Measurements from ENCODE around the gene ATP1A2. TPM values are rescaled to one million over a fixed set of nuclear protein-coding genes. Genes with fewer than 3 reads are reported as not detected.

Gene ATP1A2
- total RNA-seq, 4 donors from 2014 or later: 1.1 to 5.8 (median 5.0) TPM

DNA sequence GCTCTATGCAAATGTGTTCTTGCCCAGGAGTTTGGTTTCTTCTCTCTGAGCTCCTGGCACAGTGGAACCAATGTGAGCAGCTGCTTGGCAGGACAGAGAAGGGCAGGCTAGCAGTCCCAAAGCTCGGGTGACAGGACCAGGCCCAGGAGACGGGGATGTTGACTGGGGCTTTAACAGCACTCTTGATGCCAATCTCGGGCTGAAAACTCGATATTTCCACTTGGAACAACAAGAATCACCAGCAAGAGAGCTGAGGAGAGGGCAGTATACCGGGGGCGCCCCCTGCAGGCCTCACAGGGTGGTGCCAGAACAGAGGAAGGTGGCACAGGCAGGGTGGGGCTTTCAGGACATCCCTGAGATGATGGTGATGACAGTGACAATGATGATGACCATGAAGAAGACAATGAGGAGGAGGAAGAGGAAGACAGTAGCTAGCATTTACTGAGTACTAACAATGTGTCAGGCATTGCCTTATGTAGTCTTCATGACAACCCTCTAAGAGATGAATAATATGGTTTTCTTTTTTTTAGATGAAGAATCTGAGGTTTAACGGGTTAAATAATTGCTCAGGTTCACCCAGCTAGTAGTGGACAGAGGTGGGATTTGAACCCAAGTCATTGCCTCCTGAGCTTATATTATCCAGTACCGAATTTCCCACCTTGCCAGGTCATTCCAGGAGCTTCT, 36.9 kb upstream of the ATP1A2 start:
- DNase-seq (ENCODE audit: low spot score in 2 of 2): no peak
- H3K4me3 ChIP-seq (ENCODE audit: low read depth, poor library complexity, severe bottlenecking): no peak overlapping the region
- intact Hi-C loops (cut with DNase I; ENCODE audit: low total_unique reads): no loop called here
- 19 to 26% methylated on average over 8 of the region's 8 CpGs for WGBS, 2 donors
- no peak for TF ChIP-seq POLR2A (IDR thresholded peaks at IDR 0.05)
- TF ChIP-seq, protein P1, sequence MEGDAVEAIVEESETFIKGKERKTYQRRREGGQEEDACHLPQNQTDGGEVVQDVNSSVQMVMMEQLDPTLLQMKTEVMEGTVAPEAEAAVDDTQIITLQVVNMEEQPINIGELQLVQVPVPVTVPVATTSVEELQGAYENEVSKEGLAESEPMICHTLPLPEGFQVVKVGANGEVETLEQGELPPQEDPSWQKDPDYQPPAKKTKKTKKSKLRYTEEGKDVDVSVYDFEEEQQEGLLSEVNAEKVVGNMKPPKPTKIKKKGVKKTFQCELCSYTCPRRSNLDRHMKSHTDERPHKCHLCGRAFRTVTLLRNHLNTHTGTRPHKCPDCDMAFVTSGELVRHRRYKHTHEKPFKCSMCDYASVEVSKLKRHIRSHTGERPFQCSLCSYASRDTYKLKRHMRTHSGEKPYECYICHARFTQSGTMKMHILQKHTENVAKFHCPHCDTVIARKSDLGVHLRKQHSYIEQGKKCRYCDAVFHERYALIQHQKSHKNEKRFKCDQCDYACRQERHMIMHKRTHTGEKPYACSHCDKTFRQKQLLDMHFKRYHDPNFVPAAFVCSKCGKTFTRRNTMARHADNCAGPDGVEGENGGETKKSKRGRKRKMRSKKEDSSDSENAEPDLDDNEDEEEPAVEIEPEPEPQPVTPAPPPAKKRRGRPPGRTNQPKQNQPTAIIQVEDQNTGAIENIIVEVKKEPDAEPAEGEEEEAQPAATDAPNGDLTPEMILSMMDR (IDR thresholded peaks at IDR 0.05): no peak

- H3K4me3 ChIP-seq (ENCODE audit: low read depth, poor library complexity, severe bottlenecking): no peak overlapping the region
- DNase-seq (ENCODE audit: low spot score in 2 of 2): no peak
- 73 to 76% methylated on average over 4 of the region's 4 CpGs for WGBS, 2 donors
- intact Hi-C loops (cut with DNase I; ENCODE audit: low total_unique reads): no loop called here
- no peak for TF ChIP-seq POLR2A (IDR thresholded peaks at IDR 0.05)
- TF ChIP-seq, protein P1 (IDR thresholded peaks at IDR 0.05): no peak
Measured at GRCh38 chr1:160079448-160079847, 36.1 kb upstream of the ATP1A2 start.

- 59 to 67% methylated on average over 6 of the region's 6 CpGs for WGBS, 2 donors
- TF ChIP-seq POLR2A (IDR thresholded peaks at IDR 0.05): no peak
- TF ChIP-seq, protein P1 (IDR thresholded peaks at IDR 0.05): no peak
- intact Hi-C loops (cut with DNase I; ENCODE audit: low total_unique reads): no loop called here
- DNase-seq (ENCODE audit: low spot score in 2 of 2): no peak
- no peak overlapping the region for H3K4me3 ChIP-seq (ENCODE audit: low read depth, poor library complexity, severe bottlenecking)
Measured at GRCh38 chr1:160080381-160081100, 35.0 kb upstream of the ATP1A2 start.

- 17 to 24% methylated on average over 10 to 14 of the region's 14 CpGs for WGBS, 2 donors
- no peak for TF ChIP-seq POLR2A (IDR thresholded peaks at IDR 0.05)
- TF ChIP-seq, protein P1 (IDR thresholded peaks at IDR 0.05): no peak
- intact Hi-C loops (cut with DNase I; ENCODE audit: low total_unique reads): no loop called here
Measured at GRCh38 chr1:160081261-160081936, 34.2 kb upstream of the ATP1A2 start, which contains the start of gene KCNJ9. Gene KCNJ9 (plus strand): TSS chr1:160081538. CDS start chr1:160084031, 2,493 bp downstream.

DNA sequence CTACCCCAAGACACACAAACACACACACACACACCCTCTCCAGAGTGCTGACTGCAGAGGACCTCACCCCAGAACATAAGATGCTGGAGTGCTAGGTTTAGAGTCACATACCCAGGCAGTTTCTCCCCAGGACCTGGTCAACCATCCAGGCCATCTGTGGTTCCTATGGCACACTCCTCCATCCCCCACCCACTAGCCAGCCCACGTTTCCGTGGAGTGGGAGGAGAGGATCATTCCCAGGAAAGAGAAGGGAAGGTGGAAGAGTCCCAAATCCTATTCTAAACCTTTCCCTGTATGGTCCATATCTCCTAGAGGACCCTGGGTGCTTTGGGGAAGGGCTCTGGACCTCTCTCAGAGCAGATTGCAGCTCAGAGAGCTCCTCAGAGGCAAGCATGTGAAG, 33.1 kb upstream of the ATP1A2 start:
- intact Hi-C loops (cut with DNase I; ENCODE audit: low total_unique reads): no loop called here
- H3K4me3 ChIP-seq (ENCODE audit: low read depth, poor library complexity, severe bottlenecking): no peak overlapping the region
- WGBS, 2 donors: 49 to 66% methylated on average over 2 of the region's 2 CpGs
- DNase-seq (ENCODE audit: low spot score in 2 of 2): no peak
- TF ChIP-seq, protein P1 (IDR thresholded peaks at IDR 0.05): no peak
- no peak for TF ChIP-seq POLR2A (IDR thresholded peaks at IDR 0.05)

More at GRCh38 chr1:160081261-160081936, 34.2 kb upstream of the ATP1A2 start, which contains the start of gene KCNJ9:
- no peak for DNase-seq (ENCODE audit: low spot score in 2 of 2)
- no peak within 1 kb of the TSS for H3K4me3 ChIP-seq (ENCODE audit: low read depth, poor library complexity, severe bottlenecking)
